ENCODE measurements around the gene EFCAB7.

DNA sequence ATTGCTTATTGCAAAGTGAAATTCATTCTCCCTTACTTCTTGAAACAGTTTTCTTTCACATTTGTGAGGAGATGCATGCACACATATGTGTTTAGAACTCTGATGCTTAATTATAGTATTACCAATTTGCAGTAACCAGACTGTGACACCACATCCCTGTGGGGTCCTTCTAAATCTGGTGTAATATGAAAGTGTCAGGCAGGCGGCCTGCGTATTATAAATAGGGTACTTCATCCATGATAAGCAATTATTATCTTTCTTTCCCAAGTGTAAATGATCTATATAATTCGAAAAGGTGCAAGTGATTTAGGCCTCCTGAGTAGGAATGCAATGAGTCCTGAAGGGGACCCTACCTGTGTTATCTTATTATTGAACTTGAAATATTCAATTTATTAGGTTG is 876 bp downstream of the EFCAB7 start:
- TF ChIP-seq, protein P1, sequence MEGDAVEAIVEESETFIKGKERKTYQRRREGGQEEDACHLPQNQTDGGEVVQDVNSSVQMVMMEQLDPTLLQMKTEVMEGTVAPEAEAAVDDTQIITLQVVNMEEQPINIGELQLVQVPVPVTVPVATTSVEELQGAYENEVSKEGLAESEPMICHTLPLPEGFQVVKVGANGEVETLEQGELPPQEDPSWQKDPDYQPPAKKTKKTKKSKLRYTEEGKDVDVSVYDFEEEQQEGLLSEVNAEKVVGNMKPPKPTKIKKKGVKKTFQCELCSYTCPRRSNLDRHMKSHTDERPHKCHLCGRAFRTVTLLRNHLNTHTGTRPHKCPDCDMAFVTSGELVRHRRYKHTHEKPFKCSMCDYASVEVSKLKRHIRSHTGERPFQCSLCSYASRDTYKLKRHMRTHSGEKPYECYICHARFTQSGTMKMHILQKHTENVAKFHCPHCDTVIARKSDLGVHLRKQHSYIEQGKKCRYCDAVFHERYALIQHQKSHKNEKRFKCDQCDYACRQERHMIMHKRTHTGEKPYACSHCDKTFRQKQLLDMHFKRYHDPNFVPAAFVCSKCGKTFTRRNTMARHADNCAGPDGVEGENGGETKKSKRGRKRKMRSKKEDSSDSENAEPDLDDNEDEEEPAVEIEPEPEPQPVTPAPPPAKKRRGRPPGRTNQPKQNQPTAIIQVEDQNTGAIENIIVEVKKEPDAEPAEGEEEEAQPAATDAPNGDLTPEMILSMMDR (IDR thresholded peaks at IDR 0.05): no peak
- TF ChIP-seq POLR2A (IDR thresholded peaks at IDR 0.05) (no peak), POLR2AphosphoS5 (IDR thresholded peaks at IDR 0.05) (no peak)
